Measurements from ENCODE around the gene SLC29A3. TPM values are rescaled to one million over a fixed set of nuclear protein-coding genes. Genes with fewer than 3 reads are reported as not detected.

Gene SLC29A3
- total RNA-seq, 1 experiment from 2014 or later = 9.2 TPM

DNA sequence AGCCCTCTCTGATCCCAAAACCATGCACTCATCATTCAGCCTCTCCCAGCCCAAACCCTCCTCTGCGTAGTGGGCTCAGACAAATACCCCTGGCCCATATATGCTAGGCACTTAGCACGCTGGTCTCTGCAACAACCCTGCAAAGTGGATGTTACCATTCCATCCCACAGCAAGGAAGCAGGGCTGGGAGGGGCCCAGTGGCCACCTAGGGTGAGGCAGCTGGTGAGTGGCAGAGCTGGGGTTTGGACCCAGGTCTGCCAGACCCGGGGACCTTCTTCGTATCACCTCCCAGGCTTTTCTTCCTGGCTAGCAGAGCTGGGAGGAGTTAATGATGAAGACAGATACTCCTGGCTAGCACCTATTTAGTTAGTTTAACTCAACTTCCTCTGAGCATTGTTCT, 33.1 kb upstream of the SLC29A3 start:
- DNase-seq = no peak
- H3K27ac ChIP-seq (ENCODE audit: insufficient read length, low read depth, low read length) = no peak overlapping the region
- no peaks in the 10 kb centered on the region for H3K23me2 ChIP-seq (ENCODE audit: insufficient read length, low read depth, low read length, poor library complexity, severe bottlenecking)
- H2AFZ ChIP-seq (ENCODE audit: low read length) = no peak overlapping the region
- H3K18ac ChIP-seq (ENCODE audit: insufficient read length, low read depth, low read length) = no peak overlapping the region
- H4K5ac ChIP-seq (ENCODE audit: insufficient read length, low read depth, low read length) = no peak overlapping the region
- H3K79me2 ChIP-seq (ENCODE audit: insufficient read depth, low read length) = no peaks in the 10 kb centered on the region
- H3K9ac ChIP-seq (ENCODE audit: extremely low read depth, insufficient read length, low read length) = no peak overlapping the region
- no peak overlapping the region for H3K56ac ChIP-seq (ENCODE audit: insufficient read length, low read depth, low read length)
- no peak overlapping the region for H2BK12ac ChIP-seq (ENCODE audit: insufficient read length, low read depth, low read length)
- H3K79me1 ChIP-seq (ENCODE audit: insufficient read depth, low read depth, low read length, poor library complexity, severe bottlenecking) = no peaks in the 10 kb centered on the region
- H3K23ac ChIP-seq (ENCODE audit: insufficient read length, low read depth, low read length) = no peak overlapping the region
- Mint-ChIP-seq H3K9me3 (no peaks in the 10 kb centered on the region), H3K4me1 (peaks cover 10 to 14% of the 10 kb centered on the region in 2 experiments), H3K27ac (no peak overlapping the region; a peak in 1 of 7 replicates), H3K36me3 (ENCODE audit: insufficient read depth in 1 of 3, low read depth in 3 of 3) (peaks cover 19 to 61% (median 41%) of the 10 kb centered on the region in 3 experiments), H3K27me3 (ENCODE audit: low read depth) (no peaks in the 10 kb centered on the region; the same call in 1 of the 2 replicates), H3K4me3 (no peak overlapping the region)
- H2AK5ac ChIP-seq (ENCODE audit: insufficient read length, low read length) = no peak overlapping the region
- H2BK5ac ChIP-seq (ENCODE audit: insufficient read length, low read length) = no peak overlapping the region
- H3K4me1 ChIP-seq (ENCODE audit: insufficient read depth, low read length) = no peaks in the 10 kb centered on the region
- no peak overlapping the region for H2BK15ac ChIP-seq (ENCODE audit: low read depth, low read length)
- no peaks in the 10 kb centered on the region for H4K20me1 ChIP-seq (ENCODE audit: control insufficient read depth, insufficient read depth, insufficient read length)
- WGBS (ENCODE audit: extremely low coverage, insufficient read length, low lambda C conversion rate) = no CpG with 5 or more reads among the region's 4 CpGs
- no peak overlapping the region for H3K4me2 ChIP-seq (ENCODE audit: insufficient read depth, insufficient read length, low read length)
- TF ChIP-seq, protein P1, sequence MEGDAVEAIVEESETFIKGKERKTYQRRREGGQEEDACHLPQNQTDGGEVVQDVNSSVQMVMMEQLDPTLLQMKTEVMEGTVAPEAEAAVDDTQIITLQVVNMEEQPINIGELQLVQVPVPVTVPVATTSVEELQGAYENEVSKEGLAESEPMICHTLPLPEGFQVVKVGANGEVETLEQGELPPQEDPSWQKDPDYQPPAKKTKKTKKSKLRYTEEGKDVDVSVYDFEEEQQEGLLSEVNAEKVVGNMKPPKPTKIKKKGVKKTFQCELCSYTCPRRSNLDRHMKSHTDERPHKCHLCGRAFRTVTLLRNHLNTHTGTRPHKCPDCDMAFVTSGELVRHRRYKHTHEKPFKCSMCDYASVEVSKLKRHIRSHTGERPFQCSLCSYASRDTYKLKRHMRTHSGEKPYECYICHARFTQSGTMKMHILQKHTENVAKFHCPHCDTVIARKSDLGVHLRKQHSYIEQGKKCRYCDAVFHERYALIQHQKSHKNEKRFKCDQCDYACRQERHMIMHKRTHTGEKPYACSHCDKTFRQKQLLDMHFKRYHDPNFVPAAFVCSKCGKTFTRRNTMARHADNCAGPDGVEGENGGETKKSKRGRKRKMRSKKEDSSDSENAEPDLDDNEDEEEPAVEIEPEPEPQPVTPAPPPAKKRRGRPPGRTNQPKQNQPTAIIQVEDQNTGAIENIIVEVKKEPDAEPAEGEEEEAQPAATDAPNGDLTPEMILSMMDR (conservative IDR thresholded peaks at IDR 0.05) = no peak
- no peak overlapping the region for H4K8ac ChIP-seq (replicated peaks; ENCODE audit: insufficient read length, low read depth, low read length)
- no peak overlapping the region for H2BK120ac ChIP-seq (ENCODE audit: low read depth, low read length, poor library complexity, severe bottlenecking)
- no peak overlapping the region for H2BK20ac ChIP-seq (ENCODE audit: low read depth, low read length, poor library complexity, severe bottlenecking)
- no peaks in the 10 kb centered on the region for H3K9me3 ChIP-seq (ENCODE audit: control insufficient read depth, low read depth, low read length)
- H3K4ac ChIP-seq (ENCODE audit: low read depth, low read length) = no peak overlapping the region
- H3K14ac ChIP-seq (ENCODE audit: insufficient read depth, low read length) = no peak overlapping the region
- no peak overlapping the region for H4K91ac ChIP-seq (ENCODE audit: insufficient read length, low read depth, low read length)
- H3K27me3 ChIP-seq (ENCODE audit: insufficient read depth, low read length) = no peaks in the 10 kb centered on the region
- no peak overlapping the region for H3T11ph ChIP-seq (ENCODE audit: low read length)

Measured in H9 (cell line).